ENCODE data around the gene RBM6.

DNA sequence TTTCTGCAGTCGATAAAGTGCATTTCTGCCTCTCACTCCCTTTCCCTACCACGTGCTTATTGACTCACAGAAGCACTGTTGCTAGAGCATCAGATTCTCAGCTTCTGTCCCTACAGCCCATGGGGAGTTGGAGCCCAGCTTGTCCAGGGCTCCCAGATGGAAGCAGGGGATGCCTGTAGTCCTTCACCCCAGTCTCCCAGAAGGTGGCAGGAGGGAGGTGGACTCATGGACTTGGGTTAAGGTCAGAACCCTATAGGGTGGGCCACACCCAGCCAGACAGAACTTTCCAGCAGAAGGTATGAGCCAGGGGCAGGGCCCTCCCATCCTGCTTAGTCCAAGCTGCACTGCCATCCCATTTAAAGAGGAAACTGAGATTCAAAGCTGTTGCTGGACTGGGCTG, 182.1 kb downstream of the RBM6 start:
- no peak for TF ChIP-seq EP300 (IDR thresholded peaks at IDR 0.05)
- TF ChIP-seq, protein P1, sequence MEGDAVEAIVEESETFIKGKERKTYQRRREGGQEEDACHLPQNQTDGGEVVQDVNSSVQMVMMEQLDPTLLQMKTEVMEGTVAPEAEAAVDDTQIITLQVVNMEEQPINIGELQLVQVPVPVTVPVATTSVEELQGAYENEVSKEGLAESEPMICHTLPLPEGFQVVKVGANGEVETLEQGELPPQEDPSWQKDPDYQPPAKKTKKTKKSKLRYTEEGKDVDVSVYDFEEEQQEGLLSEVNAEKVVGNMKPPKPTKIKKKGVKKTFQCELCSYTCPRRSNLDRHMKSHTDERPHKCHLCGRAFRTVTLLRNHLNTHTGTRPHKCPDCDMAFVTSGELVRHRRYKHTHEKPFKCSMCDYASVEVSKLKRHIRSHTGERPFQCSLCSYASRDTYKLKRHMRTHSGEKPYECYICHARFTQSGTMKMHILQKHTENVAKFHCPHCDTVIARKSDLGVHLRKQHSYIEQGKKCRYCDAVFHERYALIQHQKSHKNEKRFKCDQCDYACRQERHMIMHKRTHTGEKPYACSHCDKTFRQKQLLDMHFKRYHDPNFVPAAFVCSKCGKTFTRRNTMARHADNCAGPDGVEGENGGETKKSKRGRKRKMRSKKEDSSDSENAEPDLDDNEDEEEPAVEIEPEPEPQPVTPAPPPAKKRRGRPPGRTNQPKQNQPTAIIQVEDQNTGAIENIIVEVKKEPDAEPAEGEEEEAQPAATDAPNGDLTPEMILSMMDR (IDR thresholded peaks at IDR 0.05) = no peak

All from tibial nerve (tissue), 4 donors.